HAP-1 (cell line): ENCODE results near the gene CNR2.
"Not testable (repeated sequence)": the region's sequence is repeated elsewhere in the genome, so short reads cannot be mapped to it uniquely, and the experiment has no call there.

ENCODE experiments used
- DNase-seq, 2 experiments: peaks; one replicate each; pipeline ENCODE4 v3.0.0-alpha.2; 2016 to 2020; ENCODE audit warnings: low spot score in 2 of 2
- H3K27me3 ChIP-seq: fragments of 250-450 bp; sonication (Bioruptor Pico); 2 replicates; pipeline ENCODE4 v1.5.1; 2020; ENCODE audit warnings: low read depth, mild to moderate bottlenecking, moderate library complexity
- H3K36me3 ChIP-seq: fragments of 250-450 bp; sonication (Bioruptor Pico); replicated peaks from 2 replicates; pipeline ENCODE4 v1.5.1; 2020; ENCODE audit warnings: mild to moderate bottlenecking
- H3K4me1 ChIP-seq: fragments of 250-450 bp; sonication (Bioruptor Pico); 2 replicates; pipeline ENCODE4 v1.5.1; 2020; ENCODE audit warnings: mild to moderate bottlenecking
- H3K4me3 ChIP-seq: fragments of 250-450 bp; sonication (Bioruptor Pico); 2 replicates; pipeline ENCODE4 v1.5.1; 2020; ENCODE audit warnings: mild to moderate bottlenecking, moderate library complexity
- H3K9me3 ChIP-seq: fragments of 250-450 bp; sonication (Bioruptor Pico); 2 replicates; pipeline ENCODE4 v1.5.1; 2020; ENCODE audit warnings: mild to moderate bottlenecking, moderate library complexity
- in situ Hi-C: fragments of 300-500 bp; cut with MboI; formaldehyde crosslinking; loops from 3 replicates; pipeline ENCODE4 v1.14.3; 2020; ENCODE audit warnings: low sequenced_read_pairs, inconsistent platforms, mixed read lengths

The CNR2 gene

GRCh38 chr1:23913212-23913880 lies at the start of gene CNR2:
CNR2 (minus strand) TSS chr1:23913362; CDS start chr1:23875617, 37,745 bp downstream.
- in situ Hi-C loops = no loop called here
- Histone ChIP-seq H3K36me3 (no peaks in the 10 kb centered on the region), H3K4me1 (no peaks in the 10 kb centered on the region), H3K9me3 (no peaks in the 10 kb centered on the region), H3K4me3 (no peak within 1 kb of the TSS), H3K27me3 (no peaks in the 10 kb centered on the region)
- no peak for DNase-seq

GRCh38 chr1:23960291-23961020 lies 47.3 kb upstream of the CNR2 start:
- Histone ChIP-seq H3K4me1 (peaks cover 26% of the 10 kb centered on the region), H3K9me3 (no peaks in the 10 kb centered on the region), H3K27me3 (no peaks in the 10 kb centered on the region), H3K4me3 (peak overlapping the region; percentile 97), H3K36me3 (peaks cover 41% of the 10 kb centered on the region)
- in situ Hi-C loops = no loop called here
- no peak for DNase-seq

DNA sequence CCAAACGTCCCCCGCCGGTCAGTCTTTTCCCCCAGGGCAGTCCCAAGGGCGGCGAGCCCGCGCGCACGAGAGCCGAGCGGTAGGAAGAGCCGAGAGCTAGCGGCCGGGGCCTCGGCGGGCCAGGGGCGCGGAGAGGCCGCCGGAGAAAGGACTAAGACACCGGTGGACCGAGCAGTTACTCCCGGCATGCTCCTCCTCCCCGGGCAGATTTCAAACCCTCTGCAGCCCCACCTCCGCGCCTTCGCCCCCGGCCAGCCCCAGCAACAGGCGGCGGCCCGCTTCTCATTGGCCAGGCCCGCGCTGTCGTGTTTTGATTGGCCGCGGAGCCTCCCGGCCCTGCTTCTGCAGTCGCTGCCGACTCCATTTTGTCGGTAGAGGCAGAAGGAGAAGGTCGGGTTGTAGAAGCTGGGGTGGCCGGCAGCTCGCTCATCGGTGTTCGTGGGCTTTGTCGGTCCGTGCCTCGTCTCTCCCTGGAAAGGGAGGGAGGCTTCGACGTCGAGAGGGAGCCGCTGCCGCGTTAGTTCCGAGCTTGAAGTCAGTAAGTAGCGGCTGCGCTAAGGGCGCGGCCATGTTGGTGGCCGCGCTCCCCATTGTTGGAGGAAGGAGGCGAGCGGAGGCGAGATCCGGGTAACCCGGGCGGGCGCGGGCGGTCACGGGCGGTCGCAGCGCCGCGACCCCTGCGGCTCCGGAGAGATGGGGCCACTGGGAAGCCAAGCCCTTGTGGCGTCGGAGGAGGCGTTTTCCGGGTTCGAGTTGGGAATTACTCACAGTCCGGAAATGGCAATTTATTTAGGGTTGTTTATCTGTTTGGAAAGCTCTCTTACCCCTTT lies 46.5 kb upstream of the CNR2 start, which contains the start of gene PNRC2:
Gene PNRC2, plus strand, starts transcription at position 368 of the 830 bp plus-strand sequence. CDS start 1,630 bp downstream, outside the sequence.
- Histone ChIP-seq H3K36me3 (peaks cover 34% of the 10 kb centered on the region), H3K4me3 (peak within 1 kb of the TSS; percentile 97), H3K9me3 (no peaks in the 10 kb centered on the region), H3K4me1 (peaks cover 18% of the 10 kb centered on the region), H3K27me3 (no peaks in the 10 kb centered on the region)
- peak; percentile 96 to 98 for DNase-seq
- in situ Hi-C loops = no loop called here

GRCh38 chr1:23958810-23959460 lies 45.8 kb upstream of the CNR2 start:
- DNase-seq = peak; percentile 93 to 94
- Histone ChIP-seq H3K4me3 (peak overlapping the region; percentile 97), H3K4me1 (peaks cover 15% of the 10 kb centered on the region), H3K36me3 (peaks cover 27% of the 10 kb centered on the region), H3K9me3 (no peaks in the 10 kb centered on the region), H3K27me3 (no peaks in the 10 kb centered on the region)
- in situ Hi-C loops = no loop called here

GRCh38 chr1:23958040-23958809 lies 45.1 kb upstream of the CNR2 start:
- in situ Hi-C loops, H3K27me3 ChIP-seq, DNase-seq, H3K9me3 ChIP-seq: not testable (repeated sequence)
- peaks cover 15% of the 10 kb centered on the region for H3K4me1 ChIP-seq
- H3K36me3 ChIP-seq = peaks cover 20% of the 10 kb centered on the region
- H3K4me3 ChIP-seq = peak overlapping the region; percentile 97

DNA sequence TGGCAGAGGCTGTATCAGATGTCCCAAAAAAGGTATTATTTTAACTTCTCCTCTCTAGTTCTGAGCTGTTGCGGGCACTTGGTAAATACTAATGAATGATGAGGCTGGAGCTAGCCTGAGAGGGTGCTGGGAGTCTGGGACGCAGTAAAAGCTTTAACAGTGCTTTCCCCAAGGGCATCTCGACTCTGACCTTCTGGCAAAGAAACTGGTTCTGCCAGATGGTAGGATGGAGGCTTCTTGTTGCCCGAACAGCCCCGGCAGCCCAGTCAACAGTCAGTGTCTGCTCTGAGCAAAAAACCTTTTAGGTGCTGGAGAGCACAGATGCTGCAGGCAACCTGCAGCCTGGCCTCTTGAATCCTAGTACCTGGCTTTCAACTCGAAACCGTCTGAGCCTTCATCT lies 43.9 kb upstream of the CNR2 start:
- in situ Hi-C loops = no loop called here
- Histone ChIP-seq H3K36me3 (peaks cover 17% of the 10 kb centered on the region), H3K4me3 (no peak overlapping the region), H3K27me3 (no peaks in the 10 kb centered on the region), H3K9me3 (no peaks in the 10 kb centered on the region), H3K4me1 (peaks cover 17% of the 10 kb centered on the region)
- DNase-seq = no peak

DNA sequence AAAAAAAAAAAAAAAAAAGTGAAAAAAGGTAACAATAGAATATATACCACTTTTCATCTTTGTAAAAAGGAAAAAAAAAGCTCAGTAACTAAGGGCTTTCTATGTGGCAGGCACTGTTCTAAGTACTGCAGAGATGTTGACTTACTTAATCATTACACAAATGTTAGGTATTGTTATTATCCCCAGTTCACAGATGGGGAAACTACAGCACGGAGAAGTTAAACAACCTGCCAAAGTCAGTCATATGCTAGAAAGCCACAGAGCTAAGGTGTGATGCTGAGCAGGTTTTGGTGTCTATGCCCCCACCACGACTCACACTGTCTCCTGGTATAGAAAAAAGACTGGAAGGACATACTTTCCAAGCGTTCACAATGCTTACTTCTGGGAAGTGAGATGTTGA lies 39.9 kb upstream of the CNR2 start:
- DNase-seq = no peak
- Histone ChIP-seq H3K4me1 (peaks cover 14% of the 10 kb centered on the region), H3K9me3 (no peaks in the 10 kb centered on the region), H3K36me3 (no peaks in the 10 kb centered on the region), H3K27me3 (no peaks in the 10 kb centered on the region), H3K4me3 (no peak overlapping the region)
- in situ Hi-C loops = no loop called here

DNA sequence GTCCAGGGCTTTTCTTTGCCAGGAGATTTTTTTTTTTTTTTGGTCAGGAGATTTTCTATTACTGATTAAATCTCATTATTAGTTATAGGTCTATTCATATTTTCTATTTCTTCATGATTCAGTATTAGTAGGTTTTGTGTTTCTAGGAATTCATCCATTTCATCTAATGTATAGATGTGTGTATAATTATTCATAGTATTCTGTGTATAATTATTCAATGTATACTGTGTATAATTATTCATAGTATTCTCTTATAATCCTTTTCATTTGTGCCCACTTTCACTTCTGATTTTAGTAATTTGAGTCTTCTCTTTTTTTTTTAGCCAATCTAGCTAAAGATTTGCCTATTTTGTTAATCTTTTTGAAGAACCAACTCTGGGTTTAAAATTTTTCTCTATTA lies 34.2 kb upstream of the CNR2 start:
- in situ Hi-C loops = no loop called here
- no peaks in the 10 kb centered on the region for H3K27me3 ChIP-seq
- no peak for DNase-seq
- H3K9me3 ChIP-seq = peaks cover 7% of the 10 kb centered on the region
- H3K36me3 ChIP-seq = no peaks in the 10 kb centered on the region
- peaks cover 10% of the 10 kb centered on the region for H3K4me1 ChIP-seq
- H3K4me3 ChIP-seq = no peak overlapping the region

DNA sequence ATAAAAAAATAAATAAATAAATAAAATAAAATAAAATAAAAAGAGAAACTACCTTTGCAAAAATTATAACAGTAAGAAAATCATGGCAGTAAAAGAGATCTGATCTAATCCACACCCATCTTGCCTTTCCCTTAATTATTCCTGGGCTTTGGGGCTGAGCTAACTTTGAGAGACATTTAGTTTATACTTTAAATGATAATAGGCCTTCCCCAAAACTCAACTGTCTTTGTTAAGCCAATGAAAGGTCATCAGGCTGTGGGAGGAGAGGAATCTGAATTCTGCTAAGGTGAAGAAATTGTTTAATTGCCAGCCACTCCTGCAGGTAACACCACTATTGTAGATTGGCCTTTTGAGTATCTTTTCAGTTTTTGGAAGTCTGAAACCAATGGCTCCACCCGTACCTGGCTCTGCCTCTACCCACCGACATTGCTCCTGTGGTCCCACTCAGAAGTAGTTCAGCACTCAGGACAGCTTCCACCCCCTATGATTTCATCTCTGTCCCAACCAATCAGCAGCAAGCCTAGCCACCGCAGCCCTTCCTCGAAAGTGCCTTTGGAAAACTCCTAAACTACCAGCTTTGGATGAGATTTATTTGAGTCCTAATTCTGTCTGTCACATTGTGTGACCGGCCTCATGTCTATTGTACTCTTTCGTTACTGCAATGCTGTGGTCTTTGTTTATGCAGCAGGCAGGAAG lies 23.5 kb upstream of the CNR2 start:
- in situ Hi-C loops = no loop called here
- Histone ChIP-seq H3K9me3 (no peaks in the 10 kb centered on the region), H3K4me1 (no peaks in the 10 kb centered on the region; the same call in none of the 2 replicates), H3K36me3 (no peaks in the 10 kb centered on the region), H3K27me3 (no peaks in the 10 kb centered on the region), H3K4me3 (no peak overlapping the region)
- peak in 1 of 2 experiments; percentile 50 for DNase-seq

DNA sequence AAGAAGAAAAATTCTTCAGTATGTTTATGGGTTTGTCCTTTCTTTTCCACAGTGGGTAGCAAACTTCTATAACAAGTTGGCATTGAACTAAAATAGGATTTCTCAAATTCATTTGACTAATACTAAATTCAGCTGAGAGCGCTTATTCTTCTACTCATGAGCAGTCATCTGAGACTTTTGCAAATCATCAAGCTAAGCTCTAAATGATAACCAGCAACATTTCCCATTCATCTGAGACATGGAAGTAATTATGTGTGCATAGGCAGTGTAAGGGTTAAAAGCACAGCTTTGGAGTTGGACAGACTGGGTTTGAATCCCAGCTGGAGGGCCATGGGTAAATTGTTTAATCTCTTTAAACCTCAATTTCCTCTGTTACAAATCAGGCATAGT lies 18.3 kb upstream of the CNR2 start:
- Histone ChIP-seq H3K36me3 (no peaks in the 10 kb centered on the region), H3K4me1 (no peaks in the 10 kb centered on the region; the same call in none of the 2 replicates), H3K4me3 (no peak overlapping the region), H3K9me3 (no peaks in the 10 kb centered on the region), H3K27me3 (no peaks in the 10 kb centered on the region)
- no peak for DNase-seq
- in situ Hi-C loops = no loop called here

- no peak for DNase-seq
- Histone ChIP-seq H3K4me1 (no peaks in the 10 kb centered on the region; the same call in 1 of the 2 replicates), H3K27me3 (no peaks in the 10 kb centered on the region), H3K36me3 (no peaks in the 10 kb centered on the region), H3K4me3 (no peak overlapping the region), H3K9me3 (no peaks in the 10 kb centered on the region)
- in situ Hi-C loops = no loop called here
Measured at GRCh38 chr1:23930861-23931490, 17.8 kb upstream of the CNR2 start.

- Histone ChIP-seq H3K27me3 (no peaks in the 10 kb centered on the region), H3K9me3 (no peaks in the 10 kb centered on the region), H3K4me3 (no peak overlapping the region), H3K36me3 (no peaks in the 10 kb centered on the region), H3K4me1 (no peaks in the 10 kb centered on the region; the same call in 1 of the 2 replicates)
- DNase-seq = no peak
- in situ Hi-C loops = no loop called here
Measured at GRCh38 chr1:23930270-23930669, 17.1 kb upstream of the CNR2 start.
